ENCODE measurements around the gene MBP.
A peak's percentile ranks its signal among the peaks of the same experiment; 100 is the strongest.

The MBP gene

DNA sequence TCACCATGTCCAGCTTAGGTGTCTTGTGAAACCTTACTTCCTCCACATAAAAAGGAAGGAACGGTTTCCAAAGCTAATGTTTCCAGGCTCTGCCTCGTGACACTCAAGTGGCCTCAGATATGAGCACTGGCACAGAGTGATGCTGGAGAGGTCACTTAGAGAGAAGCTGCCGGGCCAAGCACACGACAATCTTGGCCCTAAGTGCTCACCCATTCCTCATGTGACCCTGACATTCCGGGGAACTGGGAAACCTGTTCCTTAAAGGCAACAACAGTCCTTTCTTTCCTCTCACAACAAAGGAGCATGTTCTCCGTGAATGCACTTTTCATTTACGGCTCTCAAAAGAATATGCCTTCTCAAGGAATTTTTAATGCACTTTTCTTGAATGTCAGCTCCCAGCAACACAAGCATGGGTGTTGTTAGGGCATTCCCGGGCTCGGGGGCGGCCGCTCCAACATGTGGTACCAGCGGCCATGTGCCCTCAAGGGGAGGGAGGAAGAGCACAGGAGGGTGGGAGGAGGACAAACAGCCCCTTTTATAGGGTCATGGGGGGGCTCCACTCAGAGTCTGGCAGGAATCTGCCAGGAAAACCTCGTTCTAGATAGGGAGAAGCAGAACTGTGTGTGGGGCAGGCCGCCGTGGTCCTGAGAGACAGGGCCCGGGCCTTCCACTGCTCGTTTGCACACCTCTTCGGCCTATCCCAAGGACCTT, 118.6 kb downstream of the MBP start:
- DNase-seq (ENCODE audit: extremely low read depth in 1 of 2, low read depth in 1 of 2) = no peak

GRCh38 chr18:77012806-77013541, 119.6 kb downstream of the MBP start:
- DNase-seq (ENCODE audit: extremely low read depth in 1 of 2, low read depth in 1 of 2) = no peak

DNA sequence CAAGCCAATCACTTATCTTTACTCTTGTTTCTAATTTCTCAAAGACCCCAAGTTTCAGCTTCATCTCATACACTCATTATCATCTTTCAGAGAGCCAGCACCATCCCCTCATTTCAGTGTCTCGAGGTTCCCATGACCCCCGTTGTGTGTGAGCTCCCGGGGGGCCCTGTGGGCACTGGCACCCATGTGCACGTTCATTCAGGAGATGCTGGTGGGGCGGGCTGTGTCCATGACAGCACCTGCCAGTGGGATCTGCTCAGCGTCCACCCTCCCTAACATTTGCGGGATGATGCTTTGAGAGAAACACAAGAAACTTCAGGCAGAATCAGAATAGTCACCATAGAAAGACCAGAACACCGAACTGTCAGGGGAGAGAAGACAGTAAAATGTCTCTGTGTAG, 120.5 kb downstream of the MBP start:
- DNase-seq (ENCODE audit: extremely low read depth in 1 of 2, low read depth in 1 of 2) = no peak

DNA sequence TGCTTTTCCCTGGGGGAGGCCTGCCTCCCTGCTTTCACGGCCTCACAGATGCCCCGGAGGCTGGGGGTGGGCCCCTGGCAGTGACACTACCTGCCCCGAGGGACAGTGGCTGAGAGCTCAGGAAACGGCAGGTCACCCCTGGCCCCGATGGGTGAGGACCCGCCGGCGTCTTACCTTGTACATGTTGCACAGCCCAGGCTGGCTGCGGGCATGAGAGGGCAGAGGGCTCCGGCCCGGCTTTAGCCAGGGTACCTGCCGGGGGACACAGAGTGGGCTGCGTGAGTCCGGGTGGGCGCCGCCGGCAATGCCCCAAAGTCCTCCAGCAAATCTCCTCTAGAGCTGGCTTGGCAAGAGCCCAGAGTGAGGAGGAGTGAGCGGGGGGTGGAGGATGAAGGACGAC, 122.9 kb downstream of the MBP start:
- DNase-seq (ENCODE audit: extremely low read depth in 1 of 2, low read depth in 1 of 2) = no peak

GRCh38 chr18:77008576-77009315, 123.8 kb downstream of the MBP start:
- DNase-seq (ENCODE audit: extremely low read depth in 1 of 2, low read depth in 1 of 2) = no peak

DNA sequence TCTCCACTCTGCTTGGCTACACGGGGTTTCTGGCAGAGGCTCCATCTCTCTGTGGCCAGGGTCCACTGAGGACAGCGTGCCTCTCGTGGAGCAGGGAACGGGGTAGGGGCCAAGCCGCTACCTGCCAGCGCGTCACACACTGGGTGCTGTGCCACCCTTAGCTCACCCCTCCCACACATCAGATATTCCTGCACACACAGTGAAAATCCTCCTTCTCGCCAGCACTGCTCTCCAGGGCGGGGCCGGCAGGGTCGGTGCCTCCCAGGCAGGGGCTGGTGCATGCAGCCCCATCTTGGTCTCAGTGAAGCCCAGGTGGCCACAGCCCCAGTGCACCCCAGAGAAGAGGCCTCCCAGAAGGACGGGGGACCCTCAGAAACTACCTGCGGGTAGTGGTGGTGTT, 124.6 kb downstream of the MBP start:
- DNase-seq (ENCODE audit: extremely low read depth in 1 of 2, low read depth in 1 of 2) = no peak

- no peak for DNase-seq (ENCODE audit: extremely low read depth in 1 of 2, low read depth in 1 of 2)
Observed at GRCh38 chr18:77007251-77007650, 125.3 kb downstream of the MBP start.

DNA sequence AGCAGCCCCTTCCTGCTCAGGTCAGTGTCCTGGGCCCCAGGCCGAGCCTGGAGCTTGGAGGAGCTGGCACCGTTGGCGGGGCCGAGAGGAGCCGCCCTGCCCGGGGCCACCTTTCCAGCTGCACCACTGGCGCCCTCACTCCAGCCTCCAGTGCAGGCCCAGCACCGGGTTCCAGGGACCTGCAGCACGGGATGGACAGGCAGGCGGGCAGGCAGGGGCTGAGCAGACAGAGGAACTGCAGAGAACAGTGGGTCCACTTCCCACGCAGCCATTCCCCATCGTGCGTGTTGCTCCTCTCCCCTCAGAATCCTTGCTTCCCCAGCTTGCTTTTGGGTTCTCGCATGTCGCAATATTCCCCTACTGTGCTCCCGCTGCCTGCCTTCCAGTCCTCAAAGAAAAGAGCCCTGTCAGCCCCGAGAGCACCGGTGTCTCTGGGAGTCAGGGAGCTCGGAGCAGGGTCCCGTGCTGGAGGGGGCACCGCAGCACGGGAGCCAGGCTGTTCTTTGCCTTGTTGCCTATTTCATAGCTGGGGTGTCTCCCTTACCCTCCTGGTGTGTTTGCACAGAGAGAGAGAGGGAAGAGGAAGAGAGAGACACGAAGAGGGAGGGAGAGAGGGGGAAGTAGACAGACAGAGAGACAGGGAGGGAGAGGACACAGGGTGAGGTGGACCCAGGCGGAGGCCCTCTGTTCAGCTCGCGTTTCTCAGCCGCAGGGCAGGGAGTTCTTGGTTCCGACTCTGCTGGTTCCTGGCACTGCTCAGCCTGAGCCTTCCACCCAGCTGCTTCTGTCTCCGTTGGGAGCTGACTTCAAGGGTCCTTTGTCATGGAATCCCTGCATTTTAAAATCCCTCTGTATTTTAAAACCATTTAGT, 126.0 kb downstream of the MBP start:
- DNase-seq (ENCODE audit: extremely low read depth in 1 of 2, low read depth in 1 of 2) = no peak

DNA sequence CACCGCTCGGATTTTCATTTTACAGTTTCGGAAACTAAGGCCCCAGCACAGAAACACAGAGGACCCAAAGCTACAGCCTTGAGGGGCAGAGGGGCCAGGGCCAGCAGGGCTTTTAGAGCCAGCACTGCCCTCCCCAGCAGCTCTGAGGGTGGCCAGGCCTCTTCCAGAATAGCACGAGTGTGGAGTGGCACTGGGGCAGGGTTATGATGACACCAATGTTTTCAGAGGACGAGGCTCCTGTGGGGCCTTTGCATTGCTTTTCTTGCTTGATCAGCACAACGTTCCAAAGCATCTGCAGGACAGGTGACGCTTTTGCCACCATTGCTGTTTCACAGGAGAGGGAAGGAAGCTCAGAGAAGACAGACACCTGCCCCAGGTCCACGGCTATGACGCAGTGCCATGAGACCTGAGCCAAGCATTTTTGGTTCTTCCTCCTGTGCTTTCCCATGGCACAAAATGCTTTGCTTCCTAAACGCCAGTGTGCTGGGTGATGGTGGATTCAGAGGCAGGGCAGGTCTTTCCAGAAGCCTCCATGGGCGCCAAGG, 126.9 kb downstream of the MBP start:
- DNase-seq (ENCODE audit: extremely low read depth in 1 of 2, low read depth in 1 of 2) = no peak

DNA sequence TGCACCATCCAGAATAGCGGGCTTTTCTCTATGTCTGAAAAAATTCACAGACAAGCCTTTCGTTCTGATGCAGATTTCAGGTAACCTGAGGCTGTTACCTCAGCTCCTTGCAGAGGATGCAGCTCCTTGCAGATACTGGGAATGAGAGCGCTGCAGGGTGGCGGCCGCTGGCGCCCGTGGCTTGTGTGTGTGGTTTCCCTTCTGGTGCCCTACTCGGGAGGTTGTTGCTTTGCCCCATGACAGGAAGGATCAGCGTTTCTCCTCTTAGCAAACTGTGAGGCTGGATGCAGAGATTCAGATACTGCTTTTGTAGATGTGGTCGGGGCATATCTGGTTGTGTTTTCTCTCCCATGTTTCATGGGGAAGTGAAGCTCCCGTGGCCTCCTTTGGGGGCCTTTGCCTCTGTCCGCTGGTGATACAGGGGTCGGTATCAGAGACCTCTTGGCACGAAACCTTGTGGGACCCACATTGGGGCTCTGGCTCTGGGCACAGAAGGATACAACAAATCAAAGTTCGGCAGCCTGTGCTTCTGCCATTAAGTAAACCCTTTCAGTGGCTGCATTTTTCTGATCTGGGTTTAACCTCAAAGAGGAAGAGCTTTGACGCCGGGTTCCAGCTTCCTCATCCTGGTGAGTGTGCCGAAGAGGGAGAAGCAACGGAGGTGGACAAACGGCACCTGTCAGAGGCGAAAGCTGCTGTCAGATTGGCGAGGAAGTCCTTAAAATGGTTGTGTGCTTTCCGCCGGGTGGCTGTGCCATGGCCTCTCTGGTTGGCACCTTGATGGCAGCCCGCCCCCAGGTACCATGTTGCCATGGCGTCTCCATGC, 127.8 kb downstream of the MBP start:
- DNase-seq (ENCODE audit: extremely low read depth in 1 of 2, low read depth in 1 of 2) = no peak

- no peak for DNase-seq (ENCODE audit: extremely low read depth in 1 of 2, low read depth in 1 of 2)
Observed at GRCh38 chr18:77003316-77003715, 129.3 kb downstream of the MBP start.

GRCh38 chr18:77002496-77002895, 130.1 kb downstream of the MBP start:
- DNase-seq (ENCODE audit: extremely low read depth in 1 of 2, low read depth in 1 of 2) = no peak

DNA sequence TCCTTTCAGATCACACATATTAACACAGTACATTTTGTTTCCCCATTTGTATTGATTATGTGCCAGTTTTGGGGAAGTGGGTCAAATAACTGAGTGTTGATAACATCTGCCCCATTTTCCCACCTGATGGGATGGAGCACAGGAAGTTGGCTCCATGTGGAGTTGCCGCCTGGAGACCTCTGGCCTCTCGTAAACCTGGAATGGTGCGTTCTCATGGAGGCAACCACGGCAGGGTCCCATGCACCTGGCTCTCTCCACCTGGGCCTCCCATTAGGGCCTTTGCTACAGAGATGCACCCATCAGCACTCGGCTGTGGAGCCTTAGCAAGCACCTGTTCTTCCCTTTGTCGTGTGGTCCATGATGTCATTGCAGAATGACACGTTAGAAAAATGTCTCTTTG, 130.6 kb downstream of the MBP start:
- DNase-seq (ENCODE audit: extremely low read depth in 1 of 2, low read depth in 1 of 2) = no peak

GRCh38 chr18:77001041-77001440, 131.5 kb downstream of the MBP start:
- DNase-seq (ENCODE audit: extremely low read depth in 1 of 2, low read depth in 1 of 2) = no peak

- peak in 1 of 2 donors; percentile 15 for DNase-seq (ENCODE audit: extremely low read depth in 1 of 2, low read depth in 1 of 2)
Observed at GRCh38 chr18:77000527-77000926, 132.1 kb downstream of the MBP start.

- DNase-seq (ENCODE audit: extremely low read depth in 1 of 2, low read depth in 1 of 2) = no peak
Observed at GRCh38 chr18:76999077-76999476, 133.5 kb downstream of the MBP start.

DNA sequence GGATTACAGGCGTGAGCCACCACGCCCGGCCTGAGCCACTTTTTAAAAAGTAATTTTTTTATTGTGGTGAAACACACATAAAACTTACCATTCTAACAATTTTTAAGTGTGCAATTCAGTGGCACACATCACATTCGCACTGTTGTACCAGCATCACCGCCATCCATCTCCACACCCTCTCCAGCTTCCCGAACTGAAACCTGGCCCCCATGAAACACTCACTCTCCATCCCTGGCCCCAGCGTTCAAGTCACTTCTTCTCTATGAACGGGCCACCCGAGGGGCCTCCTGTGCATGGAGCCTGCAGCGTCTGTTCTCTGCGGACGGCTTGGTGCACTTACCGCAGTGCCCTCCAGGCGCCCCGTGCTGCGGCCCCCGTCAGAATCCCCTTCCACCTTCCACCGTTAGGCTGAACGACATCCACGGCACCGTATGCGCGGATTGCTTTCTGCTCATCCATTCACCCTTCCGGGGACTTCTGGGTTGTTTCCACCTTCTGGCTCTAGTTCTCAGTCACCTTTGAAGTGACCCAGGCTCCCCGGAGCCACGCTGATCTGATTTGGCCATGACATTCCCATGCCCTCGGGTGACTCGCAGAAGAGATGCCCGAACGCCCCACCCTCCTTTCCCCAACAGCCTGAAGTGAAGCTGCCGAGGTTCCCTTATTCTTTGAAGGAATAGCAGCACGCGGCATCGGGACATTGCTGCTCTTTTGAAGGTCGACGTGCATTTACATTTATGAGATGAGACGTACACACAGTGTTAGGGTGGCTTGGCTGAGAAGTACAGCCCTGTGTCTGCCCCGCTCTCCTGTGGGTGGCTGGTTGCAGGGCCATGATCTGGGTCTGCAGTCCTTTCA, 134.4 kb downstream of the MBP start:
- DNase-seq (ENCODE audit: extremely low read depth in 1 of 2, low read depth in 1 of 2) = no peak

DNA sequence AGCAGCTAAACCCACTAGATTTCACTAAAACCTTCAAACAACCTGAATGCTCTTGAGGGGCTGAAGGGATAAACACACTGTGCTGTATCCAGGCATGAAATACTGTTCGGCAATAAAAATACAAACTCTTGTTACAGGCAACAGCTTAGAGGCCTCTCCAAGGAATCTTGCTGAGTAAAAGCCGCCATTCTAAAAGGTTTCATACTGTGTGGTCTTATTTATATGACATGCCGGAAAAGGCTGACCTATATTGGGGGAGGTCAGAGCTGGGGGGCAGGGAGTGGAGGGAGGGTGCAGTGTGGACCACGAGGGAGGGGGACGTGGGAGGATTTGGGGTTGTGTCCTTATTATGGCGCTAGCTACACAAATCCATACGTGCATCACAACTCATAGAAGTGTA, 136.2 kb downstream of the MBP start:
- DNase-seq (ENCODE audit: extremely low read depth in 1 of 2, low read depth in 1 of 2) = no peak

DNA sequence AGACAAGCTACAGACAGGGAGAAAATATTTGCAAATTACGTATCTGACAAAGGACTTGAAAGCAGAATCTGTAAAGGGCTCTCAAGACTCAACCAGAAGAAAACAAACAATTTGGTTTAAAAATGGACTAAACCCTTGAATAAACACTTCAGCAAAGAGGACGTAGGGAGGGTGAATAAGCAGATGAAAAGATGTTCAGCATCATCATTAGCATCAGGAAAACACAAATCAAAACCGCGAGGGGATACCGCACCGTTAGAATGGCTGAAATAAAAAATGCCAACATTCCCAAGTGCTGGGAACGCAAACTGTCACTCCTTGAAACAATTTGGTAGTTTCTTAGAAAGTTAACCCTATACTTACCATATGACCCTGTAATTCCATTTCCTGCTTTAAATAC, 136.7 kb downstream of the MBP start:
- DNase-seq (ENCODE audit: extremely low read depth in 1 of 2, low read depth in 1 of 2) = no peak

Data from stimulated activated CD8-positive, alpha-beta memory T cell treated with anti-CD3 and anti-CD28 coated beads, Interleukin-7, amount 100 ng/mL, for 48 hours (primary cell).